ENCODE results near the gene OR2A14.
A peak's percentile ranks its signal among the peaks of the same experiment; 100 is the strongest.
"Not testable (repeated sequence)": the region's sequence is repeated elsewhere in the genome, so short reads cannot be mapped to it uniquely, and the experiment has no call there.

Gene OR2A14

GRCh38 chr7:144164784-144165183 is 41.8 kb downstream of the OR2A14 start:
- no peak for DNase-seq

- DNase-seq: not testable (repeated sequence)
Measured at GRCh38 chr7:144171594-144172350, 48.8 kb downstream of the OR2A14 start.

GRCh38 chr7:144174613-144175012 is 51.6 kb downstream of the OR2A14 start:
- DNase-seq: no peak

GRCh38 chr7:144178380-144179164 is 55.6 kb downstream of the OR2A14 start:
- peak; percentile 6 for DNase-seq

- DNase-seq: not testable (repeated sequence)
Measured at GRCh38 chr7:144179165-144179479, 56.1 kb downstream of the OR2A14 start.
